Measurements from ENCODE around the gene LNPK. TPM values are rescaled to one million over a fixed set of nuclear protein-coding genes. Genes with fewer than 3 reads are reported as not detected.

LNPK gene
- total RNA-seq, 1 donor from 2014 or later, result 12.5 TPM

- H3K4me3 Mint-ChIP-seq (ENCODE audit: unreplicated experiment), result no peak overlapping the region
- no peaks in the 10 kb centered on the region for H3K4me1 Mint-ChIP-seq (ENCODE audit: unreplicated experiment)
- no peak for TF ChIP-seq CTCF (IDR thresholded peaks at IDR 0.05; ENCODE audit: unreplicated experiment)
- peaks cover 26% of the 10 kb centered on the region for H3K36me3 Mint-ChIP-seq (ENCODE audit: low read depth, unreplicated experiment)
- peaks cover 3% of the 10 kb centered on the region for H3K27me3 Mint-ChIP-seq (ENCODE audit: unreplicated experiment)
- no peak overlapping the region for H3K27ac Mint-ChIP-seq (ENCODE audit: unreplicated experiment)
- DNase-seq (ENCODE audit: low spot score), result no peak
- H3K9me3 Mint-ChIP-seq (ENCODE audit: unreplicated experiment), result no peaks in the 10 kb centered on the region
Measured at GRCh38 chr2:175957845-175958244, 44.2 kb downstream of the LNPK start.

GRCh38 chr2:175955136-175955535 lies 46.9 kb downstream of the LNPK start:
- Mint-ChIP-seq H3K27ac (ENCODE audit: unreplicated experiment) (no peak overlapping the region), H3K4me1 (ENCODE audit: unreplicated experiment) (no peaks in the 10 kb centered on the region), H3K27me3 (ENCODE audit: unreplicated experiment) (peaks cover 3% of the 10 kb centered on the region), H3K36me3 (ENCODE audit: low read depth, unreplicated experiment) (peaks cover 18% of the 10 kb centered on the region), H3K9me3 (ENCODE audit: unreplicated experiment) (no peaks in the 10 kb centered on the region), H3K4me3 (ENCODE audit: unreplicated experiment) (no peak overlapping the region)
- DNase-seq (ENCODE audit: low spot score), result no peak
- no peak for TF ChIP-seq CTCF (IDR thresholded peaks at IDR 0.05; ENCODE audit: unreplicated experiment)

GRCh38 chr2:175950512-175950911 lies 51.6 kb downstream of the LNPK start:
- no peak overlapping the region for H3K4me3 Mint-ChIP-seq (ENCODE audit: unreplicated experiment)
- peaks cover 4% of the 10 kb centered on the region for H3K36me3 Mint-ChIP-seq (ENCODE audit: low read depth, unreplicated experiment)
- H3K9me3 Mint-ChIP-seq (ENCODE audit: unreplicated experiment), result no peaks in the 10 kb centered on the region
- TF ChIP-seq CTCF (IDR thresholded peaks at IDR 0.05; ENCODE audit: unreplicated experiment), result no peak
- DNase-seq (ENCODE audit: low spot score), result no peak
- no peaks in the 10 kb centered on the region for H3K4me1 Mint-ChIP-seq (ENCODE audit: unreplicated experiment)
- H3K27ac Mint-ChIP-seq (ENCODE audit: unreplicated experiment), result no peak overlapping the region
- H3K27me3 Mint-ChIP-seq (ENCODE audit: unreplicated experiment), result no peaks in the 10 kb centered on the region

- Mint-ChIP-seq H3K27ac (ENCODE audit: unreplicated experiment) (no peak overlapping the region), H3K4me1 (ENCODE audit: unreplicated experiment) (no peaks in the 10 kb centered on the region)
Measured at GRCh38 chr2:175948191-175948590, 53.9 kb downstream of the LNPK start.

GRCh38 chr2:175947073-175947472 lies 55.0 kb downstream of the LNPK start:
- Mint-ChIP-seq H3K4me1 (ENCODE audit: unreplicated experiment) (no peaks in the 10 kb centered on the region), H3K27ac (ENCODE audit: unreplicated experiment) (no peak overlapping the region), H3K27me3 (ENCODE audit: unreplicated experiment) (no peaks in the 10 kb centered on the region), H3K4me3 (ENCODE audit: unreplicated experiment) (no peak overlapping the region), H3K9me3 (ENCODE audit: unreplicated experiment) (no peaks in the 10 kb centered on the region), H3K36me3 (ENCODE audit: low read depth, unreplicated experiment) (peaks cover 4% of the 10 kb centered on the region)
- no peak for DNase-seq (ENCODE audit: low spot score)
- TF ChIP-seq CTCF (IDR thresholded peaks at IDR 0.05; ENCODE audit: unreplicated experiment), result no peak

More at GRCh38 chr2:175948191-175948590, 53.9 kb downstream of the LNPK start:
- TF ChIP-seq CTCF (IDR thresholded peaks at IDR 0.05; ENCODE audit: unreplicated experiment), result no peak
- Mint-ChIP-seq H3K9me3 (ENCODE audit: unreplicated experiment) (no peaks in the 10 kb centered on the region), H3K36me3 (ENCODE audit: low read depth, unreplicated experiment) (peaks cover 4% of the 10 kb centered on the region), H3K4me3 (ENCODE audit: unreplicated experiment) (no peak overlapping the region), H3K27me3 (ENCODE audit: unreplicated experiment) (no peaks in the 10 kb centered on the region)
- no peak for DNase-seq (ENCODE audit: low spot score)

Data from endothelial cell (in vitro differentiated cells).